ENCODE measurements around the gene CDK5RAP3. TPM values are rescaled to one million over a fixed set of nuclear protein-coding genes. Genes with fewer than 3 reads are reported as not detected.

CDK5RAP3 gene
- total and polyA plus RNA-seq, 2 donors (not counting 3 experiments of a cell fraction or from before 2014, with no cell fraction given) = 109 to 139 TPM

- Histone ChIP-seq H4K20me1 (replicated peaks; ENCODE audit: control insufficient read depth, extremely low read depth, insufficient read depth, low read length) (no peaks in the 10 kb centered on the region), H3K36me3 (ENCODE audit: control insufficient read depth in 2 of 2, extremely low read depth in 1 of 2, insufficient read depth in 2 of 2, low read length in 2 of 2) (no peaks in the 10 kb centered on the region), H3K79me2 (ENCODE audit: control insufficient read depth, insufficient read depth, low read length) (no peaks in the 10 kb centered on the region), H3K9me1 (replicated peaks; ENCODE audit: control insufficient read depth, extremely low read depth, insufficient read depth, low read length) (no peaks in the 10 kb centered on the region), H3K4me2 (ENCODE audit: insufficient read depth, low read length) (no peak overlapping the region), H3K4me1 (ENCODE audit: control insufficient read depth, extremely low read depth, insufficient read depth, low read length) (peaks cover 9% of the 10 kb centered on the region), H2AFZ (ENCODE audit: low read depth, low read length) (no peak overlapping the region), H3K4me3 (replicated peaks in 1 of 3; ENCODE audit: insufficient read depth in 1 of 3, low read depth in 1 of 3, low read length in 3 of 3) (no peak overlapping the region), H3K27me3 (ENCODE audit: control insufficient read depth in 2 of 2, insufficient read depth in 2 of 2, low read length in 2 of 2) (no peaks in the 10 kb centered on the region), H3K27ac (ENCODE audit: insufficient read depth, low read depth, low read length) (no peak overlapping the region), H3K9me3 (replicated peaks; ENCODE audit: control insufficient read depth, insufficient read depth, low read length) (no peaks in the 10 kb centered on the region), H3K9ac (replicated peaks; ENCODE audit: extremely low read depth, insufficient read depth, low read length) (no peak overlapping the region)
- DNase-seq (ENCODE audit: low read depth, low spot score) = peak; percentile 14
- FAIRE-seq = no peak
- BruUV-seq (replicated peaks) = no TSS peak
- ChIA-PET CTCF (interaction anchor here (1.3 to 3.4 kb wide), 5 partner anchors 11 to 93 kb away, joined by 3 to 22 read pairs (median 4); no protein-coding TSS in a partner anchor), POLR2A (no interaction called here)
- intact Hi-C loops (cut with micrococcal nuclease) = no loop called here
- dilution Hi-C loops (cut with MboI; ENCODE audit: extremely low pct_ligation_motif_present, low sequenced_read_pairs) = no loop called here
- TF ChIP-seq FOS (IDR thresholded peaks at IDR 0.05; ENCODE audit: borderline replicate concordance, insufficient read depth, low read length) = no peak
- no peak for TF ChIP-seq JUN (IDR thresholded peaks at IDR 0.05; ENCODE audit: borderline replicate concordance, insufficient read depth, insufficient read length, low read depth)
- no peak for TF ChIP-seq EZH2 (IDR thresholded peaks at IDR 0.05; ENCODE audit: borderline replicate concordance, low read depth, low read length, severe bottlenecking)
- TF ChIP-seq MYC (IDR thresholded peaks at IDR 0.05; ENCODE audit: low read depth, low read length) = no peak
- no peak for TF ChIP-seq GATA2 (IDR thresholded peaks at IDR 0.05; ENCODE audit: insufficient read depth, insufficient read length, low read depth, low read length)
- TF ChIP-seq MAX (IDR thresholded peaks at IDR 0.05; ENCODE audit: insufficient read depth, insufficient read length) = no peak
- no peak for TF ChIP-seq POLR2A (IDR thresholded peaks at IDR 0.05; ENCODE audit: low read depth, low read length)
- TF ChIP-seq POLR2AphosphoS5 (IDR thresholded peaks at IDR 0.05; ENCODE audit: insufficient read depth, low read depth, low read length) = no peak
Observed at GRCh38 chr17:47935961-47936360, 35.0 kb upstream of the CDK5RAP3 start.

GRCh38 chr17:47937941-47938340 lies 33.0 kb upstream of the CDK5RAP3 start:
- Histone ChIP-seq H3K4me3 (replicated peaks in 1 of 3; ENCODE audit: insufficient read depth in 1 of 3, low read depth in 1 of 3, low read length in 3 of 3) (no peak overlapping the region), H3K9me1 (replicated peaks; ENCODE audit: control insufficient read depth, extremely low read depth, insufficient read depth, low read length) (no peaks in the 10 kb centered on the region), H3K4me2 (ENCODE audit: insufficient read depth, low read length) (no peak overlapping the region), H3K9ac (replicated peaks; ENCODE audit: extremely low read depth, insufficient read depth, low read length) (no peak overlapping the region), H3K9me3 (replicated peaks; ENCODE audit: control insufficient read depth, insufficient read depth, low read length) (no peaks in the 10 kb centered on the region), H3K27me3 (ENCODE audit: control insufficient read depth in 2 of 2, insufficient read depth in 2 of 2, low read length in 2 of 2) (no peaks in the 10 kb centered on the region), H3K79me2 (ENCODE audit: control insufficient read depth, insufficient read depth, low read length) (peaks cover 5% of the 10 kb centered on the region), H3K36me3 (ENCODE audit: control insufficient read depth in 2 of 2, extremely low read depth in 1 of 2, insufficient read depth in 2 of 2, low read length in 2 of 2) (no peaks in the 10 kb centered on the region), H3K27ac (ENCODE audit: insufficient read depth, low read depth, low read length) (no peak overlapping the region), H4K20me1 (replicated peaks; ENCODE audit: control insufficient read depth, extremely low read depth, insufficient read depth, low read length) (no peaks in the 10 kb centered on the region), H3K4me1 (ENCODE audit: control insufficient read depth, extremely low read depth, insufficient read depth, low read length) (peaks cover 21% of the 10 kb centered on the region), H2AFZ (ENCODE audit: low read depth, low read length) (no peak overlapping the region)
- FAIRE-seq (no peak), DNase-seq (ENCODE audit: low read depth, low spot score) (no peak)
- dilution Hi-C loops (cut with MboI; ENCODE audit: extremely low pct_ligation_motif_present, low sequenced_read_pairs) (no loop called here), intact Hi-C loops (cut with micrococcal nuclease) (no loop called here)
- ChIA-PET CTCF (interaction anchor here (3.0 to 3.4 kb wide), 2 partner anchors 9 to 11 kb away, joined by 16 to 22 read pairs; no protein-coding TSS in a partner anchor), POLR2A (no interaction called here)
- BruUV-seq (replicated peaks) = no TSS peak
- TF ChIP-seq JUN (IDR thresholded peaks at IDR 0.05; ENCODE audit: borderline replicate concordance, insufficient read depth, insufficient read length, low read depth) (no peak), EZH2 (IDR thresholded peaks at IDR 0.05; ENCODE audit: borderline replicate concordance, low read depth, low read length, severe bottlenecking) (no peak), FOS (IDR thresholded peaks at IDR 0.05; ENCODE audit: borderline replicate concordance, insufficient read depth, low read length) (no peak), POLR2AphosphoS5 (IDR thresholded peaks at IDR 0.05; ENCODE audit: insufficient read depth, low read depth, low read length) (no peak)
